GM12892 (cell line): ENCODE data around the gene LCOR.

Experiments
- POLR2A ChIP-seq: IDR thresholded peaks from 2 replicates; pipeline ENCODE4 v1.6.1; 2011; ENCODE audit warnings: low read depth, low read length, control low read depth
- POLR2AphosphoS5 ChIP-seq: IDR thresholded peaks from 2 replicates; pipeline ENCODE4 v1.6.1; 2011; ENCODE audit warnings: low read depth, low read length, control low read depth

DNA sequence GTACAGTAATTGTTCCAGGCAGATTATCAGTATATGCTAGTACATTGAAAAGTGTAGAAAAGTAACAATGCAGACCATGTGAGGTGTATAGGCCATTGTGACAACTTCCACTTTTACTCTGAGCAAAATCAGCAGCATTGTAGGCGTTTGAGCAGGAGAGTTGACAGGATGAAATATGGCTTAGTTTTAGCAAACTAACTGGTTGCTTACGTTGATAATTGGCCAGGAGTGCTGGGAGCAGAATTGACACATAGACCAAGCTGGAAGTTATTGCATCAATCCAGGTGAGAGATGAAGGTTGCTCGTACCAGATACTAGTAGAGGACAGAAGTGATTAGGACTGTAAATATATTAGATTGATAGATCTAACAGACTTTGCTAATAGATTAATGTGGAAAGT, 46.0 kb downstream of the LCOR start:
- no peak for TF ChIP-seq POLR2A
- TF ChIP-seq POLR2AphosphoS5: no peak
